Neural progenitor cell (in vitro differentiated cells): ENCODE data around the gene MEP1B. TPM values are rescaled to one million over a fixed set of nuclear protein-coding genes. Genes with fewer than 3 reads are reported as not detected.

Source experiments
- DNase-seq: peaks from one replicate; pipeline ENCODE4 v3.0.0-alpha.2; 2016; ENCODE audit warnings: low spot score
- H2AFZ ChIP-seq: fragments of 200-600 bp; sonication (generic); replicated peaks from 2 replicates; pipeline ENCODE4 v1.6.1; 2016; ENCODE audit warnings: antibody characterized with exemption
- H3F3A ChIP-seq: fragments of 200-600 bp; sonication (generic); 2 replicates; pipeline ENCODE4 v1.6.1; 2016; ENCODE audit warnings: antibody characterized with exemption, low read depth
- H3K27ac ChIP-seq: fragments of 200-600 bp; sonication (generic); 2 replicates; pipeline ENCODE4 v1.5.1; 2016; ENCODE audit warnings: mild to moderate bottlenecking
- H3K27me3 ChIP-seq: fragments of 200-600 bp; sonication (generic); 2 replicates; pipeline ENCODE4 v1.6.1; 2016; ENCODE audit warnings: mild to moderate bottlenecking, moderate library complexity
- H3K36me3 ChIP-seq: fragments of 200-600 bp; sonication (generic); 2 replicates; pipeline ENCODE4 v1.5.1; 2016
- H3K4me1 ChIP-seq: fragments of 200-600 bp; sonication (generic); 2 replicates; pipeline ENCODE4 v1.6.1; 2016; ENCODE audit warnings: mixed run types
- H3K4me2 ChIP-seq: fragments of 200-600 bp; sonication (generic); 2 replicates; pipeline ENCODE4 v1.6.1; 2016
- H3K4me3 ChIP-seq: fragments of 200-600 bp; sonication (generic); 2 replicates; pipeline ENCODE4 v1.5.1; 2016
- H3K79me2 ChIP-seq: fragments of 200-600 bp; sonication (generic); 2 replicates; pipeline ENCODE4 v1.6.1; 2016; ENCODE audit warnings: low read depth
- H3K9ac ChIP-seq: fragments of 200-600 bp; sonication (generic); 2 replicates; pipeline ENCODE4 v1.6.1; 2016
- H3K9me3 ChIP-seq: fragments of 200-600 bp; sonication (generic); 2 replicates; pipeline ENCODE4 v1.5.1; 2016; ENCODE audit warnings: low read depth
- H4K20me1 ChIP-seq: fragments of 200-600 bp; sonication (generic); 2 replicates; pipeline ENCODE4 v1.6.1; 2016; ENCODE audit warnings: low read depth
- H3K27ac Mint-ChIP-seq: 3 replicates; pipeline ENCODE4 v1.8.0; 2021; ENCODE audit warnings: mixed read lengths
- H3K27me3 Mint-ChIP-seq: 2 replicates; pipeline ENCODE4 v1.8.0; 2022; ENCODE audit warnings: low read depth, mild to moderate bottlenecking, inconsistent platforms, moderate library complexity, mixed read lengths; ENCODE audit not compliant: insufficient read depth
- H3K36me3 Mint-ChIP-seq: 3 replicates; pipeline ENCODE4 v1.8.0; 2021; ENCODE audit warnings: mixed read lengths
- H3K4me1 Mint-ChIP-seq: 3 replicates; pipeline ENCODE4 v1.8.0; 2021; ENCODE audit warnings: mixed read lengths
- H3K4me3 Mint-ChIP-seq: 3 replicates; pipeline ENCODE4 v1.8.0; 2021; ENCODE audit warnings: mild to moderate bottlenecking, moderate library complexity, mixed read lengths
- H3K9me3 Mint-ChIP-seq: 3 replicates; pipeline ENCODE4 v1.8.0; 2020; ENCODE audit warnings: mixed read lengths
- EZH2 ChIP-seq: fragments of 200-600 bp; sonication (generic); IDR thresholded peaks from 2 replicates; pipeline ENCODE4 v1.6.1; 2017; ENCODE audit warnings: antibody characterized with exemption, mild to moderate bottlenecking, moderate library complexity
- EZH2phosphoT487 ChIP-seq: fragments of 200-600 bp; sonication (generic); IDR thresholded peaks from 2 replicates; pipeline ENCODE4 v1.6.1; 2017; ENCODE audit warnings: antibody characterized with exemption
- total RNA-seq: library from RNA; depleted of rRNA; stranded (reverse); fragments of >200 nt; gene quantifications from 2 replicates; pipeline ENCODE4 v1.2.3, GENCODE V29; 2015; ENCODE audit warnings: low replicate concordance
- TF ChIP-seq, protein P1 (sequence below): fragments of 200-600 bp; sonication (generic); IDR thresholded peaks from 2 replicates; pipeline ENCODE4 v1.5.1; 2017; ENCODE audit warnings: antibody characterized with exemption, mild to moderate bottlenecking

MEP1B gene
- total RNA-seq, 1 donor from 2014 or later = not detected

DNA sequence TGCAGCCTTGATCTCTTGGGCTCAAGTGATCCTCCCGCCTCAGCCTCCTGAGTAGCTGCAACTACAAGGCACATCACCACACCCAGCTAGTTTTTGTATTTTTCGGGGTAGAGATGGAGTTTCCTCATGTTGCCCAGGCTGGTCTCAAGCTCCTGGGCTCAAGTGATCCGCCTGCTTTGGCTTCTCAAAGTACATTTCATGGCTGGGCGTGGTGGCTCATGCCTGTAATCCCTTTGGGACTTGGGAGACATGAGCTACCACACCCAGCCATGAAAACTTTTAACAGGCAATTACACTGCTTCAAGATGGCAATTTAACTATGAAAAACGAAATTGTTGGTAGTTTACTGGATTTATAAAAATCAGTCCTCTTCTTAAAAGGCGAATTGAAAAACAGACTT is 69.7 kb downstream of the MEP1B start:
- H2AFZ ChIP-seq = no peak overlapping the region
- TF ChIP-seq EZH2phosphoT487 (no peak), EZH2 (no peak)
- TF ChIP-seq, protein P1, sequence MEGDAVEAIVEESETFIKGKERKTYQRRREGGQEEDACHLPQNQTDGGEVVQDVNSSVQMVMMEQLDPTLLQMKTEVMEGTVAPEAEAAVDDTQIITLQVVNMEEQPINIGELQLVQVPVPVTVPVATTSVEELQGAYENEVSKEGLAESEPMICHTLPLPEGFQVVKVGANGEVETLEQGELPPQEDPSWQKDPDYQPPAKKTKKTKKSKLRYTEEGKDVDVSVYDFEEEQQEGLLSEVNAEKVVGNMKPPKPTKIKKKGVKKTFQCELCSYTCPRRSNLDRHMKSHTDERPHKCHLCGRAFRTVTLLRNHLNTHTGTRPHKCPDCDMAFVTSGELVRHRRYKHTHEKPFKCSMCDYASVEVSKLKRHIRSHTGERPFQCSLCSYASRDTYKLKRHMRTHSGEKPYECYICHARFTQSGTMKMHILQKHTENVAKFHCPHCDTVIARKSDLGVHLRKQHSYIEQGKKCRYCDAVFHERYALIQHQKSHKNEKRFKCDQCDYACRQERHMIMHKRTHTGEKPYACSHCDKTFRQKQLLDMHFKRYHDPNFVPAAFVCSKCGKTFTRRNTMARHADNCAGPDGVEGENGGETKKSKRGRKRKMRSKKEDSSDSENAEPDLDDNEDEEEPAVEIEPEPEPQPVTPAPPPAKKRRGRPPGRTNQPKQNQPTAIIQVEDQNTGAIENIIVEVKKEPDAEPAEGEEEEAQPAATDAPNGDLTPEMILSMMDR = no peak
- DNase-seq = no peak
- H3K27ac ChIP-seq = no peak overlapping the region
- no peaks in the 10 kb centered on the region for H3K27me3 ChIP-seq
- H3K4me1 ChIP-seq = peaks cover 4% of the 10 kb centered on the region
- Mint-ChIP-seq H3K27ac (no peak overlapping the region), H3K27me3 (peaks cover 2% of the 10 kb centered on the region), H3K4me1 (peaks cover 5% of the 10 kb centered on the region), H3K4me3 (no peak overlapping the region), H3K36me3 (no peaks in the 10 kb centered on the region), H3K9me3 (no peaks in the 10 kb centered on the region)
- H3K4me2 ChIP-seq = no peak overlapping the region
- no peaks in the 10 kb centered on the region for H3K36me3 ChIP-seq
- no peaks in the 10 kb centered on the region for H3F3A ChIP-seq
- H4K20me1 ChIP-seq = no peaks in the 10 kb centered on the region
- no peak overlapping the region for H3K9ac ChIP-seq
- no peak overlapping the region for H3K4me3 ChIP-seq
- H3K9me3 ChIP-seq = no peaks in the 10 kb centered on the region
- H3K79me2 ChIP-seq = no peaks in the 10 kb centered on the region

GRCh38 chr18:32261003-32261402 is 71.2 kb downstream of the MEP1B start:
- no peaks in the 10 kb centered on the region for H3K36me3 Mint-ChIP-seq
- no peak for TF ChIP-seq EZH2
- TF ChIP-seq EZH2phosphoT487 = no peak
- TF ChIP-seq, protein P1 = no peak

DNA sequence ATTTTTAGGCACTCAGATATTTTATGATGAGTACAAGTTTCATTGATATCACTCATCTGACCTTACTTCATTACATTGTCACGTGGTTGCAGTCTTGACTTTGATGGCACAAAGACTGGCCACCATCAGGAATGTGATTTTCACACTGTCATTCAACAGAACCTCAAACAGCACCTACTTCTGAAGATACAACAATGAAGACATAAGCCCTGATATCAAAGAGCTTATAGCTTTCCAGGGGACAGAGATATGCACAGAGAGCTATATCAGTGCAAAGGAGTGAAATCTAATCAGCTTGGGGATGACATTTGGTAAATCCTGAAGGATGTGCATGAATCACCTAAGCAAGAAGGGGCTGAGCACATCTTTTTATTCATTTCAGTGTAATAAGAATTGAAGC is 72.3 kb downstream of the MEP1B start:
- H2AFZ ChIP-seq = no peak overlapping the region
- peaks cover under 1% of the 10 kb centered on the region for H3K36me3 Mint-ChIP-seq
- H3K27ac Mint-ChIP-seq = no peak overlapping the region

More at GRCh38 chr18:32261003-32261402, 71.2 kb downstream of the MEP1B start:
- H3K36me3 ChIP-seq = no peaks in the 10 kb centered on the region
- H3K9ac ChIP-seq = no peak overlapping the region
- Mint-ChIP-seq H3K4me1 (peaks cover 5% of the 10 kb centered on the region), H3K27ac (no peak overlapping the region), H3K4me3 (no peak overlapping the region), H3K9me3 (no peaks in the 10 kb centered on the region), H3K27me3 (peaks cover 2% of the 10 kb centered on the region)
- H3K27me3 ChIP-seq = no peaks in the 10 kb centered on the region
- H3K27ac ChIP-seq = no peak overlapping the region
- H3K4me2 ChIP-seq = no peak overlapping the region
- no peaks in the 10 kb centered on the region for H3K9me3 ChIP-seq
- no peaks in the 10 kb centered on the region for H4K20me1 ChIP-seq
- no peak overlapping the region for H2AFZ ChIP-seq
- H3K79me2 ChIP-seq = no peaks in the 10 kb centered on the region
- H3K4me1 ChIP-seq = peaks cover 4% of the 10 kb centered on the region
- H3K4me3 ChIP-seq = no peak overlapping the region
- no peaks in the 10 kb centered on the region for H3F3A ChIP-seq
- DNase-seq = no peak

More for the DNA sequence above, 72.3 kb downstream of the MEP1B start:
- no peaks in the 10 kb centered on the region for H4K20me1 ChIP-seq
- no peak overlapping the region for H3K4me3 Mint-ChIP-seq
- TF ChIP-seq EZH2phosphoT487 (no peak), EZH2 (no peak)
- TF ChIP-seq, protein P1 = no peak
- H3K9me3 Mint-ChIP-seq = no peaks in the 10 kb centered on the region
- no peaks in the 10 kb centered on the region for H3K79me2 ChIP-seq
- H3K9ac ChIP-seq = no peak overlapping the region
- no peaks in the 10 kb centered on the region for H3K27me3 Mint-ChIP-seq
- no peaks in the 10 kb centered on the region for H3K27me3 ChIP-seq
- peaks cover 5% of the 10 kb centered on the region for H3K4me1 Mint-ChIP-seq
- no peaks in the 10 kb centered on the region for H3K36me3 ChIP-seq
- H3K27ac ChIP-seq = no peak overlapping the region
- no peaks in the 10 kb centered on the region for H3K9me3 ChIP-seq
- no peak for DNase-seq
- peaks cover 4% of the 10 kb centered on the region for H3K4me1 ChIP-seq
- H3F3A ChIP-seq = no peaks in the 10 kb centered on the region
- no peak overlapping the region for H3K4me2 ChIP-seq
- H3K4me3 ChIP-seq = no peak overlapping the region
